CD14-positive monocyte (primary cell): ENCODE results near the gene KRT2. TPM values are rescaled to one million over a fixed set of nuclear protein-coding genes. Genes with fewer than 3 reads are reported as not detected.

Experiments
- DNase-seq, 3 donors: peaks; one replicate each; pipeline ENCODE4 v3.0.0-alpha.2; 2011 to 2022
- H2AFZ ChIP-seq: 2 replicates; pipeline ENCODE4 v1.6.0; 2012; ENCODE audit warnings: mild to moderate bottlenecking, low read depth, low read length, inconsistent platforms; ENCODE audit not compliant: insufficient read depth, poor library complexity, severe bottlenecking
- H3K27ac ChIP-seq, 2 donors: 1 replicate in 1 of 2; 2 replicates in 1 of 2; pipeline ENCODE4 v1.5.1; 2012 to 2013; ENCODE audit warnings: low read length in 2 of 2, control low read depth in 1 of 2, inconsistent platforms in 1 of 2, low read depth in 1 of 2, mild to moderate bottlenecking in 1 of 2
- H3K27me3 ChIP-seq, 2 donors: one replicate each; pipeline versions ENCODE4 v1.6.0 to v1.6.1; 2011 to 2013; ENCODE audit warnings: low read length in 2 of 2; ENCODE audit not compliant: control insufficient read depth in 2 of 2, insufficient read depth in 2 of 2
- H3K36me3 ChIP-seq, 2 donors: replicated peaks in 1 of 2; 1 replicate in 1 of 2; 2 replicates in 1 of 2; pipeline versions ENCODE4 v1.5.1 to v1.6.1; 2012 to 2013; ENCODE audit warnings: low read length in 2 of 2, control low read depth in 1 of 2, inconsistent platforms in 1 of 2, mild to moderate bottlenecking in 1 of 2; ENCODE audit not compliant: insufficient read depth in 2 of 2, control insufficient read depth in 1 of 2
- H3K4me1 ChIP-seq, 2 donors: 1 replicate in 1 of 2; 2 replicates in 1 of 2; pipeline versions ENCODE4 v1.5.1 to v1.6.1; 2012 to 2013; ENCODE audit warnings: low read length in 2 of 2, control low read depth in 1 of 2, inconsistent platforms in 1 of 2, mild to moderate bottlenecking in 1 of 2, moderate library complexity in 1 of 2; ENCODE audit not compliant: insufficient read depth in 2 of 2, control insufficient read depth in 1 of 2
- H3K4me2 ChIP-seq: replicated peaks from 2 replicates; pipeline ENCODE3; 2012; ENCODE audit warnings: low read length, moderate library complexity, mild to moderate bottlenecking; ENCODE audit not compliant: poor library complexity, severe bottlenecking; ENCODE audit errors: extremely low read depth
- H3K4me3 ChIP-seq, 3 experiments: fragments of 200-600 bp in 1 of 3; sonication (generic) in 1 of 3; replicated peaks in 1 of 3; 1 replicate in 2 of 3; 2 replicates in 1 of 3; pipeline ENCODE4 v1.5.1; 2011 to 2013; ENCODE audit warnings: low read length in 3 of 3, mild to moderate bottlenecking in 3 of 3, control low read depth in 2 of 3, low read depth in 2 of 3, inconsistent platforms in 1 of 3, moderate library complexity in 1 of 3
- H3K79me2 ChIP-seq: 2 replicates; pipeline ENCODE4 v1.6.0; 2012; ENCODE audit warnings: mild to moderate bottlenecking, control low read depth, inconsistent platforms, low read length, moderate library complexity; ENCODE audit not compliant: insufficient read depth
- H3K9ac ChIP-seq: 2 replicates; pipeline ENCODE4 v1.6.0; 2017; ENCODE audit warnings: low read length, mild to moderate bottlenecking; ENCODE audit not compliant: insufficient read depth, poor library complexity, severe bottlenecking
- H3K9me3 ChIP-seq, 2 donors: replicated peaks in 1 of 2; 1 replicate in 1 of 2; 2 replicates in 1 of 2; pipeline versions ENCODE4 v1.5.1 to v1.6.1; 2012 to 2013; ENCODE audit warnings: low read length in 2 of 2, control low read depth in 1 of 2; ENCODE audit not compliant: control insufficient read depth in 1 of 2, insufficient read depth in 1 of 2
- H4K20me1 ChIP-seq: 2 replicates; pipeline ENCODE4 v1.6.0; 2012; ENCODE audit warnings: mild to moderate bottlenecking, low read length, control low read depth, moderate library complexity; ENCODE audit not compliant: insufficient read depth
- H3K27ac Mint-ChIP-seq, 7 donors: one replicate each; pipeline ENCODE4 v1.8.0; 2020; ENCODE audit warnings: mild to moderate bottlenecking in 7 of 7, mixed read lengths in 7 of 7, moderate library complexity in 6 of 7, inconsistent platforms in 2 of 7
- H3K27me3 Mint-ChIP-seq, 3 donors: one replicate each; pipeline ENCODE4 v1.8.0; 2021 to 2022; ENCODE audit warnings: low read depth in 3 of 3, mild to moderate bottlenecking in 3 of 3, mixed read lengths in 3 of 3, moderate library complexity in 3 of 3, inconsistent platforms in 1 of 3
- H3K36me3 Mint-ChIP-seq, 2 donors: one replicate each; pipeline ENCODE4 v1.8.0; 2020; ENCODE audit warnings: mixed read lengths in 2 of 2, inconsistent platforms in 1 of 2, mild to moderate bottlenecking in 1 of 2
- H3K4me1 Mint-ChIP-seq: one replicate; pipeline ENCODE4 v1.8.0; 2020; ENCODE audit warnings: mild to moderate bottlenecking, mixed read lengths
- H3K4me3 Mint-ChIP-seq, 2 donors: one replicate each; pipeline ENCODE4 v1.8.0; 2020; ENCODE audit warnings: mild to moderate bottlenecking in 2 of 2, mixed read lengths in 2 of 2, moderate library complexity in 1 of 2
- H3K9me3 Mint-ChIP-seq, 7 donors: one replicate each; pipeline ENCODE4 v1.8.0; 2020 to 2022; ENCODE audit warnings: mixed read lengths in 7 of 7, mild to moderate bottlenecking in 6 of 7, moderate library complexity in 6 of 7, inconsistent platforms in 2 of 7
- CTCF ChIP-seq: fragments of 200-600 bp; IDR thresholded peaks from one replicate; pipeline ENCODE4 v1.8.0; 2022; ENCODE audit warnings: antibody characterized with exemption, mild to moderate bottlenecking
- WGBS: methylation state at CpG from one replicate; pipeline ENCODE4 v1.1.5; 2013; ENCODE audit warnings: missing lambda C conversion rate; ENCODE audit not compliant: insufficient coverage; 5-methylcytosine and 5-hydroxymethylcytosine counted together
- intact Hi-C, 2 donors: fragments of 100-400 bp; cut with micrococcal nuclease; formaldehyde crosslinking; loops; one replicate each; pipeline versions ENCODE4 v1.15.0 to v1.15.1; 2023
- polyA plus RNA-seq, 3 donors: library from polyadenylated mRNA; depleted of rRNA in 1 of 3; unstranded in 2 of 3; stranded (reverse) in 1 of 3; fragments of 300-500 nt in 2 of 3; fragments of >200 nt in 1 of 3; fragmentation: Illumina TruSeq in 2 of 3; gene quantifications; 1 replicate in 2 of 3; 2 replicates in 1 of 3; pipeline ENCODE4 v1.2.3, GENCODE V29; 2012 to 2021

Gene KRT2
- polyA plus RNA-seq, 3 donors, result not detected

- H3K9me3 ChIP-seq, result peaks cover 0 to 5% of the 10 kb centered on the region in 2 donors
- no peak overlapping the region for H2AFZ ChIP-seq
- H3K36me3 Mint-ChIP-seq, result no peaks in the 10 kb centered on the region
- intact Hi-C loops, result no loop called here
- H3K4me1 ChIP-seq, result peaks cover 3 to 5% of the 10 kb centered on the region in 2 donors
- no peak overlapping the region for H3K4me3 Mint-ChIP-seq
- peaks cover 29 to 41% (median 32%) of the 10 kb centered on the region in 3 donors for H3K27me3 Mint-ChIP-seq
- H3K9me3 Mint-ChIP-seq, result peaks cover 0 to 3% (median 0%) of the 10 kb centered on the region in 7 donors
- no peak for TF ChIP-seq CTCF
- no peak overlapping the region for H3K9ac ChIP-seq
- H3K27ac Mint-ChIP-seq, result no peak overlapping the region
- H3K27ac ChIP-seq, result no peak overlapping the region
- WGBS, result no CpG with 5 or more reads among the region's 6 CpGs
- no peaks in the 10 kb centered on the region for H3K79me2 ChIP-seq
- peaks cover 17 to 34% of the 10 kb centered on the region in 2 donors for H3K27me3 ChIP-seq
- H3K4me1 Mint-ChIP-seq, result peaks cover 9% of the 10 kb centered on the region
- no peaks in the 10 kb centered on the region for H4K20me1 ChIP-seq
- H3K36me3 ChIP-seq, result no peaks in the 10 kb centered on the region
- no peak overlapping the region for H3K4me2 ChIP-seq
- DNase-seq, result no peak
- H3K4me3 ChIP-seq, result no peak overlapping the region
Observed at GRCh38 chr12:52694151-52694550, 42.1 kb upstream of the KRT2 start.

DNA sequence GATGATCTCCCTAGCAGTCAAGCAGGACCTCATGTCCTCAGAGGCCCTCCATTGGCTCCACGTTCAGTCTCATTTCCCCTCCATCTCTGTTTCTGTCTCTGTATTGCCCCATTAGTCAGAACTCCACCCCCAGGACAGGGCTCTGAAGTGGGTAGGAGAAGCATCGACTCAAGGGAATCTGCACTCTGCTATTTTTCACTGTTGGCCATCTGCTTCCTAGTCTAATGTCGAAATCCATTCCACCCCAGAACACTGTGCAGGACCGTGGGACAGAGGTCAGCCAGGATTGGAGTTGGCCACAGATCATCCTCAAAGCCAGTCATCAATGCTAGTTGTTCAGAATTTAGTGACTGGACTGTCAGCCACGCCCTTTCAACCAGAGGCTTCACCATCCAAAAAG lies 41.2 kb upstream of the KRT2 start:
- no peak overlapping the region for H3K9ac ChIP-seq
- H3K27ac ChIP-seq, result no peak overlapping the region
- peaks cover 17 to 34% of the 10 kb centered on the region in 2 donors for H3K27me3 ChIP-seq
- TF ChIP-seq CTCF, result no peak
- Mint-ChIP-seq H3K27me3 (peaks cover 29 to 44% (median 30%) of the 10 kb centered on the region in 3 donors), H3K4me1 (peaks cover 9% of the 10 kb centered on the region), H3K27ac (no peak overlapping the region), H3K4me3 (peak overlapping the region in 1 of 2 donors; percentile 1), H3K36me3 (no peaks in the 10 kb centered on the region), H3K9me3 (peaks cover 0 to 3% (median 0%) of the 10 kb centered on the region in 7 donors)
- H4K20me1 ChIP-seq, result no peaks in the 10 kb centered on the region
- peaks cover 0 to 5% of the 10 kb centered on the region in 2 donors for H3K9me3 ChIP-seq
- 67% methylated on average over 3 of the region's 5 CpGs for WGBS
- no peak for DNase-seq
- H2AFZ ChIP-seq, result no peak overlapping the region
- no peak overlapping the region for H3K4me2 ChIP-seq
- peaks cover 3 to 5% of the 10 kb centered on the region in 2 donors for H3K4me1 ChIP-seq
- H3K79me2 ChIP-seq, result no peaks in the 10 kb centered on the region
- no peak overlapping the region for H3K4me3 ChIP-seq
- intact Hi-C loops, result no loop called here
- H3K36me3 ChIP-seq, result no peaks in the 10 kb centered on the region
